IMR-90 (cell line): ENCODE data around the gene CD86.

ENCODE experiments used
- CEBPB ChIP-seq: IDR thresholded peaks from 2 replicates; pipeline ENCODE4 v1.6.1; 2012; ENCODE audit warnings: low read depth, low read length, improper control_type of control experiment
- CHD1 ChIP-seq: IDR thresholded peaks from 2 replicates; pipeline ENCODE4 v1.6.1; 2012; ENCODE audit warnings: low read depth, low read length, improper control_type of control experiment
- ELK1 ChIP-seq: fragments of 150-350 bp; IDR thresholded peaks from 2 replicates; pipeline ENCODE4 v1.6.1; 2016; ENCODE audit warnings: low read depth, mild to moderate bottlenecking, low read length, moderate library complexity, borderline replicate concordance
- MXI1 ChIP-seq: IDR thresholded peaks from 2 replicates; pipeline ENCODE4 v1.6.1; 2012; ENCODE audit warnings: low read depth, mild to moderate bottlenecking, low read length, moderate library complexity, borderline replicate concordance
- POLR2A ChIP-seq: IDR thresholded peaks from 2 replicates; pipeline ENCODE4 v1.6.1; 2012; ENCODE audit warnings: mild to moderate bottlenecking, low read depth, low read length
- RAD21 ChIP-seq: IDR thresholded peaks from 2 replicates; pipeline ENCODE4 v1.6.1; 2012; ENCODE audit warnings: low read length, improper control_type of control experiment
- RFX5 ChIP-seq: IDR thresholded peaks from 2 replicates; pipeline ENCODE4 v1.8.0; 2012; ENCODE audit warnings: low read depth, mild to moderate bottlenecking, low read length, moderate library complexity
- SMC3 ChIP-seq: fragments of 150-350 bp; IDR thresholded peaks from 2 replicates; pipeline ENCODE4 v1.6.1; 2016; ENCODE audit warnings: low read depth, mild to moderate bottlenecking, antibody characterized with exemption, low read length, moderate library complexity
- TF ChIP-seq, protein P1 (sequence below): conservative IDR thresholded peaks from 2 replicates; pipeline ENCODE4 v1.5.1; 2012; ENCODE audit warnings: mild to moderate bottlenecking, low read depth, low read length, improper control_type of control experiment
- TF ChIP-seq, protein P2 (sequence below): fragments of 150-350 bp; IDR thresholded peaks from 2 replicates; pipeline ENCODE4 v1.6.1; 2017; ENCODE audit warnings: mild to moderate bottlenecking, antibody characterized with exemption, low read length, low read depth

- TF ChIP-seq, protein P1, sequence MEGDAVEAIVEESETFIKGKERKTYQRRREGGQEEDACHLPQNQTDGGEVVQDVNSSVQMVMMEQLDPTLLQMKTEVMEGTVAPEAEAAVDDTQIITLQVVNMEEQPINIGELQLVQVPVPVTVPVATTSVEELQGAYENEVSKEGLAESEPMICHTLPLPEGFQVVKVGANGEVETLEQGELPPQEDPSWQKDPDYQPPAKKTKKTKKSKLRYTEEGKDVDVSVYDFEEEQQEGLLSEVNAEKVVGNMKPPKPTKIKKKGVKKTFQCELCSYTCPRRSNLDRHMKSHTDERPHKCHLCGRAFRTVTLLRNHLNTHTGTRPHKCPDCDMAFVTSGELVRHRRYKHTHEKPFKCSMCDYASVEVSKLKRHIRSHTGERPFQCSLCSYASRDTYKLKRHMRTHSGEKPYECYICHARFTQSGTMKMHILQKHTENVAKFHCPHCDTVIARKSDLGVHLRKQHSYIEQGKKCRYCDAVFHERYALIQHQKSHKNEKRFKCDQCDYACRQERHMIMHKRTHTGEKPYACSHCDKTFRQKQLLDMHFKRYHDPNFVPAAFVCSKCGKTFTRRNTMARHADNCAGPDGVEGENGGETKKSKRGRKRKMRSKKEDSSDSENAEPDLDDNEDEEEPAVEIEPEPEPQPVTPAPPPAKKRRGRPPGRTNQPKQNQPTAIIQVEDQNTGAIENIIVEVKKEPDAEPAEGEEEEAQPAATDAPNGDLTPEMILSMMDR, result no peak
- no peak for TF ChIP-seq MXI1
- TF ChIP-seq CEBPB, result no peak
- TF ChIP-seq, protein P2, sequence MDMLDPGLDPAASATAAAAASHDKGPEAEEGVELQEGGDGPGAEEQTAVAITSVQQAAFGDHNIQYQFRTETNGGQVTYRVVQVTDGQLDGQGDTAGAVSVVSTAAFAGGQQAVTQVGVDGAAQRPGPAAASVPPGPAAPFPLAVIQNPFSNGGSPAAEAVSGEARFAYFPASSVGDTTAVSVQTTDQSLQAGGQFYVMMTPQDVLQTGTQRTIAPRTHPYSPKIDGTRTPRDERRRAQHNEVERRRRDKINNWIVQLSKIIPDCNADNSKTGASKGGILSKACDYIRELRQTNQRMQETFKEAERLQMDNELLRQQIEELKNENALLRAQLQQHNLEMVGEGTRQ, result no peak
- no peak for TF ChIP-seq RFX5
- no peak for TF ChIP-seq POLR2A
- TF ChIP-seq SMC3, result no peak
- no peak for TF ChIP-seq RAD21
- TF ChIP-seq CHD1, result no peak
- TF ChIP-seq ELK1, result no peak
Measured at GRCh38 chr3:122074621-122075265, 19.6 kb downstream of the CD86 start.
